Measurements from ENCODE around the gene C6orf141. TPM values are rescaled to one million over a fixed set of nuclear protein-coding genes. Genes with fewer than 3 reads are reported as not detected.
A peak's percentile ranks its signal among the peaks of the same experiment; 100 is the strongest.

The C6orf141 gene
- total and polyA plus RNA-seq, 2 of the 8 experiments (the other 6 are each of a cell fraction or from before 2014, with no cell fraction given), result 7.6 to 16.1 TPM

- Histone ChIP-seq H2AK5ac (ENCODE audit: low read depth, low read length) (no peak overlapping the region), H3K36me3 (ENCODE audit: control insufficient read depth in 2 of 4, insufficient read depth in 4 of 4, low read length in 3 of 4) (peaks cover 0 to 10% (median 0%) of the 10 kb centered on the region in 4 experiments; a peak in 1 of 8 replicates), H3K4ac (replicated peaks; ENCODE audit: insufficient read length, low read depth, low read length) (no peak overlapping the region), H3K18ac (ENCODE audit: extremely low read depth, low read length) (no peak overlapping the region), H4K20me1 (replicated peaks in 1 of 2; ENCODE audit: control insufficient read depth in 1 of 2, insufficient read depth in 2 of 2, low read length in 2 of 2) (peaks cover 0 to 4% of the 10 kb centered on the region in 2 experiments), H3K79me1 (ENCODE audit: low read depth, low read length) (no peaks in the 10 kb centered on the region), H3K27ac (ENCODE audit: low read depth, low read length) (no peak overlapping the region), H3K14ac (ENCODE audit: insufficient read length) (no peak overlapping the region), H2BK12ac (ENCODE audit: low read depth, low read length) (no peak overlapping the region), H3K4me1 (replicated peaks in 1 of 4; ENCODE audit: control insufficient read depth in 3 of 4, insufficient read depth in 4 of 4, low read length in 3 of 4) (no peaks in the 10 kb centered on the region), H2AFZ (ENCODE audit: low read length) (no peak overlapping the region), H2BK5ac (ENCODE audit: low read depth, low read length) (no peak overlapping the region), H3K9ac (replicated peaks in 1 of 4; ENCODE audit: extremely low read depth in 1 of 4, low read depth in 3 of 4, low read length in 3 of 4) (no peak overlapping the region), H2BK20ac (ENCODE audit: low read length) (no peak overlapping the region), H4K5ac (ENCODE audit: insufficient read length, low read depth, low read length) (no peak overlapping the region), H3K79me2 (ENCODE audit: control insufficient read depth in 1 of 2, insufficient read depth in 2 of 2, low read length in 2 of 2) (no peaks in the 10 kb centered on the region), H4K91ac (replicated peaks; ENCODE audit: insufficient read length, low read length) (no peak overlapping the region), H3K27me3 (replicated peaks in 1 of 4; ENCODE audit: control insufficient read depth in 3 of 4, extremely low read depth in 1 of 4, insufficient read depth in 3 of 4, low read length in 3 of 4) (peaks cover 0 to 1% (median 0%) of the 10 kb centered on the region in 4 experiments; a peak in 2 of 7 replicates), H3K9me3 (ENCODE audit: insufficient read depth in 2 of 2, low read depth in 1 of 2, low read length in 1 of 2) (no peaks in the 10 kb centered on the region), H3K23me2 (ENCODE audit: low read depth, low read length) (no peaks in the 10 kb centered on the region), H3K56ac (replicated peaks; ENCODE audit: insufficient read length, low read depth, low read length) (no peak overlapping the region), H3K4me3 (ENCODE audit: extremely low read depth in 1 of 4, insufficient read depth in 2 of 4, low read depth in 3 of 4, low read length in 4 of 4) (no peak overlapping the region), H3K23ac (ENCODE audit: insufficient read length) (no peak overlapping the region), H2BK120ac (replicated peaks; ENCODE audit: low read depth, low read length) (no peak overlapping the region), H4K8ac (ENCODE audit: extremely low read depth, insufficient read depth, low read length) (no peak overlapping the region), H3K4me2 (ENCODE audit: insufficient read depth in 1 of 2, low read depth in 2 of 2, low read length in 2 of 2) (no peak overlapping the region), H2BK15ac (ENCODE audit: low read length) (no peak overlapping the region)
- no peak for FAIRE-seq
- CTCF ChIA-PET (ENCODE audit: partially characterized antibody), result interaction anchor here (0.9 to 5.5 kb wide), 2 partner anchors 13 to 15 kb away, joined by 3 to 23 read pairs; partner anchors contain the start of gene C6orf141
- POLR2A ChIA-PET (ENCODE audit: partially characterized antibody), result interaction anchor here (1.0 to 1.2 kb wide), 3 partner anchors 9 to 14 kb away, joined by 3 to 5 read pairs (median 3); no protein-coding TSS in a partner anchor
- 85% methylated on average over 5 of the region's 5 CpGs; no CpG with 5 or more reads in 1 of the 2 experiments for WGBS, 2 experiments (ENCODE audit: extremely low coverage in 1 of 2, insufficient coverage in 1 of 2, insufficient read length in 1 of 2, insufficient replicate concordance in 2 of 2, low coverage in 1 of 2, low lambda C conversion rate in 2 of 2, missing lambda C conversion rate in 1 of 2)
- DNase-seq (ENCODE audit: low read depth in 1 of 2, low spot score in 2 of 2), result no peak
- TF ChIP-seq TEAD4 (IDR thresholded peaks at IDR 0.05; ENCODE audit: low read depth, low read length) (0 out of 2 replicates have a peak, but pooled peaks have one; percentile 14), E2F6 (IDR thresholded peaks at IDR 0.05) (no peak)
Observed at GRCh38 chr6:49563006-49563886, 12.8 kb downstream of the C6orf141 start.
